PFSK-1 (cell line): Measurements from ENCODE around the gene MTFMT.

Source experiments
- POLR2AphosphoS5 ChIP-seq: IDR thresholded peaks from 2 replicates; pipeline ENCODE4 v1.6.1; 2012; ENCODE audit warnings: low read depth, mild to moderate bottlenecking, control low read depth, low read length, moderate library complexity
- SIN3A ChIP-seq: IDR thresholded peaks from 2 replicates; pipeline ENCODE4 v1.6.1; 2012; ENCODE audit warnings: mild to moderate bottlenecking, low read length, moderate library complexity, borderline replicate concordance; ENCODE audit not compliant: insufficient read depth

DNA sequence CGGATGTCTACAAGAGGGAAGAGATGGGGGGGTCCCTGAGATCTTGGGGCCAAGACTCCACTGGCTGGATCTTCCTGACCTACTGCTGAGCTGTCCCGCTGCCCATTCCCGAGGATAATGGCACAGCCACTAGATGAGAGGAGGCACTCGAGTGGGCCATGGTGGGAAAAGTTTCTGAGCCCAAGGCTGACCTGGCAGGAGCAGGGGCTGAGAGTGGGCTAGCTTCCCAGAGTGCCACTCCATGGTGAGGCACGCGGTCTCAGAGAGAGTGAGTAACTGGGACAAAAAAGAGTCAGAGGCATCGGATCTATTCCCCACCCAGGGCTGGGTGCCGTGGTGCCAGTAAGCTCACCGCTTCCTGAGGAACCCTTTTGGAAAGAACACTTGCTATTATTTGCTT, 26.7 kb upstream of the MTFMT start:
- TF ChIP-seq SIN3A, result no peak
- TF ChIP-seq POLR2AphosphoS5, result no peak
